Measurements from ENCODE around the gene GOLGA6L25.
"Not testable (repeated sequence)": the region's sequence is repeated elsewhere in the genome, so short reads cannot be mapped to it uniquely, and the experiment has no call there.

Gene GOLGA6L25

GRCh38 chr15:28553268-28553667 is at the start of gene GOLGA6L25:
Gene GOLGA6L25, plus strand, starts transcription at chr15:28553568. Its CDS starts 61 bp downstream, at chr15:28553629.
- not testable (repeated sequence) for DNase-seq

- DNase-seq: not testable (repeated sequence)
These were observed 45.0 kb upstream of the GOLGA6L25 start for GRCh38 chr15:28508217-28508889.

GRCh38 chr15:28514128-28514527 is 39.2 kb upstream of the GOLGA6L25 start:
- not testable (repeated sequence) for DNase-seq

GRCh38 chr15:28515208-28515607 is 38.2 kb upstream of the GOLGA6L25 start:
- not testable (repeated sequence) for DNase-seq

GRCh38 chr15:28532954-28533353 is 20.4 kb upstream of the GOLGA6L25 start, which contains the start of gene GOLGA8G:
Gene GOLGA8G, minus strand, starts transcription at chr15:28532971. Its CDS starts 62 bp downstream, at chr15:28532909.
- not testable (repeated sequence) for DNase-seq

- not testable (repeated sequence) for DNase-seq
These were observed 20.0 kb downstream of the GOLGA6L25 start for GRCh38 chr15:28573351-28573750.

GRCh38 chr15:28588977-28589606 is 35.7 kb downstream of the GOLGA6L25 start:
- DNase-seq: not testable (repeated sequence)

- DNase-seq: peak; percentile 20
These were observed 36.4 kb downstream of the GOLGA6L25 start for GRCh38 chr15:28589769-28590168.

- not testable (repeated sequence) for DNase-seq
These were observed 39.0 kb downstream of the GOLGA6L25 start for GRCh38 chr15:28592395-28592794.

GRCh38 chr15:28593424-28594129 is 40.2 kb downstream of the GOLGA6L25 start:
- not testable (repeated sequence) for DNase-seq

GRCh38 chr15:28597471-28597870 is 44.1 kb downstream of the GOLGA6L25 start:
- DNase-seq: not testable (repeated sequence)

- not testable (repeated sequence) for DNase-seq
These were observed 44.8 kb downstream of the GOLGA6L25 start for GRCh38 chr15:28598209-28598608.

GRCh38 chr15:28602152-28602551 is 48.8 kb downstream of the GOLGA6L25 start:
- DNase-seq: not testable (repeated sequence)
